ENCODE results near the gene STXBP6. TPM values are rescaled to one million over a fixed set of nuclear protein-coding genes. Genes with fewer than 3 reads are reported as not detected.

Gene STXBP6
- total RNA-seq, 2 experiments from 2014 or later: not detected

GRCh38 chr14:25094171-25094907 lies 44.4 kb upstream of the STXBP6 start:
- Mint-ChIP-seq H3K9me3 (no peaks in the 10 kb centered on the region), H3K4me3 (no peak overlapping the region)

GRCh38 chr14:25092258-25092740 lies 42.4 kb upstream of the STXBP6 start:
- H3K4me3 ChIP-seq (ENCODE audit: low read length): no peak overlapping the region
- no peak overlapping the region for H3K27ac ChIP-seq (ENCODE audit: low read depth in 1 of 2, low read length in 2 of 2)
- ChIA-PET POLR2A (no interaction called here), CTCF (no interaction called here)
- no peak for TF ChIP-seq CTCF (IDR thresholded peaks at IDR 0.05)
- H3K27me3 Mint-ChIP-seq: peaks cover 67% of the 10 kb centered on the region
- H3K36me3 ChIP-seq (ENCODE audit: insufficient read depth, low read length): no peaks in the 10 kb centered on the region
- H3K4me1 ChIP-seq (ENCODE audit: insufficient read depth, low read length): no peaks in the 10 kb centered on the region
- no peaks in the 10 kb centered on the region for H3K9me3 Mint-ChIP-seq
- no peaks in the 10 kb centered on the region for H3K36me3 Mint-ChIP-seq (ENCODE audit: low read depth)
- intact Hi-C loops (cut with DNase I, micrococcal nuclease): no loop called here
- H3K4me3 Mint-ChIP-seq: no peak overlapping the region
- no peak overlapping the region for H3K27ac Mint-ChIP-seq
- H3K9me3 ChIP-seq (ENCODE audit: control insufficient read depth in 1 of 2, insufficient read depth in 1 of 2, low read length in 2 of 2): peaks cover 0 to 3% of the 10 kb centered on the region in 2 experiments
- no peak for DNase-seq
- H3K4me1 Mint-ChIP-seq (ENCODE audit: low read depth): no peaks in the 10 kb centered on the region
- ATAC-seq (ENCODE audit: poor library complexity): no peak
- H3K27me3 ChIP-seq (ENCODE audit: control insufficient read depth in 1 of 2, insufficient read depth in 2 of 2, low read length in 2 of 2): peaks cover 4 to 7% of the 10 kb centered on the region in 2 experiments

More at GRCh38 chr14:25094171-25094907, 44.4 kb upstream of the STXBP6 start:
- Mint-ChIP-seq H3K36me3 (ENCODE audit: low read depth) (no peaks in the 10 kb centered on the region), H3K27me3 (peaks cover 58% of the 10 kb centered on the region), H3K4me1 (ENCODE audit: low read depth) (no peaks in the 10 kb centered on the region), H3K27ac (no peak overlapping the region)
- ChIA-PET POLR2A (no interaction called here), CTCF (no interaction called here)
- Histone ChIP-seq H3K9me3 (ENCODE audit: control insufficient read depth in 1 of 2, insufficient read depth in 1 of 2, low read length in 2 of 2) (peaks cover 0 to 3% of the 10 kb centered on the region in 2 experiments), H3K27ac (ENCODE audit: low read depth in 1 of 2, low read length in 2 of 2) (no peak overlapping the region), H3K4me1 (ENCODE audit: insufficient read depth, low read length) (no peaks in the 10 kb centered on the region), H3K27me3 (ENCODE audit: control insufficient read depth in 1 of 2, insufficient read depth in 2 of 2, low read length in 2 of 2) (peaks cover 4% of the 10 kb centered on the region in 2 experiments), H3K4me3 (ENCODE audit: low read length) (no peak overlapping the region), H3K36me3 (ENCODE audit: insufficient read depth, low read length) (no peaks in the 10 kb centered on the region)
- TF ChIP-seq CTCF (IDR thresholded peaks at IDR 0.05): no peak
- DNase-seq (no peak), ATAC-seq (ENCODE audit: poor library complexity) (no peak)
- intact Hi-C loops (cut with DNase I, micrococcal nuclease): no loop called here

- H3K27ac ChIP-seq (ENCODE audit: low read depth in 1 of 2, low read length in 2 of 2): no peak overlapping the region
- no peaks in the 10 kb centered on the region for H3K36me3 ChIP-seq (ENCODE audit: insufficient read depth, low read length)
- no peak overlapping the region for H3K27ac Mint-ChIP-seq
- H3K4me3 ChIP-seq (ENCODE audit: low read length): no peak overlapping the region
- ATAC-seq (ENCODE audit: poor library complexity) (no peak), DNase-seq (no peak)
- no peaks in the 10 kb centered on the region for H3K36me3 Mint-ChIP-seq (ENCODE audit: low read depth)
- H3K4me1 ChIP-seq (ENCODE audit: insufficient read depth, low read length): no peaks in the 10 kb centered on the region
- no peaks in the 10 kb centered on the region for H3K9me3 ChIP-seq (ENCODE audit: control insufficient read depth in 1 of 2, insufficient read depth in 1 of 2, low read length in 2 of 2)
- ChIA-PET CTCF (no interaction called here), POLR2A (no interaction called here)
- peaks cover 58% of the 10 kb centered on the region for H3K27me3 Mint-ChIP-seq
- no peak for TF ChIP-seq CTCF (IDR thresholded peaks at IDR 0.05)
- intact Hi-C loops (cut with DNase I, micrococcal nuclease): no loop called here
- no peaks in the 10 kb centered on the region for H3K9me3 Mint-ChIP-seq
- peaks cover 5 to 7% of the 10 kb centered on the region in 2 experiments for H3K27me3 ChIP-seq (ENCODE audit: control insufficient read depth in 1 of 2, insufficient read depth in 2 of 2, low read length in 2 of 2)
- no peaks in the 10 kb centered on the region for H3K4me1 Mint-ChIP-seq (ENCODE audit: low read depth)
- no peak overlapping the region for H3K4me3 Mint-ChIP-seq
Measured at GRCh38 chr14:25090716-25091454, 40.9 kb upstream of the STXBP6 start.

All from CD4-positive, alpha-beta T cell (primary cell).